ENCODE measurements around the gene SLC7A14. TPM values are rescaled to one million over a fixed set of nuclear protein-coding genes. Genes with fewer than 3 reads are reported as not detected.

Gene SLC7A14
- total and polyA plus RNA-seq, 2 donors (not counting 1 experiment from before 2014, with no cell fraction given), result not detected

- Histone ChIP-seq H3K4me1 (ENCODE audit: control insufficient read depth in 2 of 2, insufficient read depth in 2 of 2, low read length in 2 of 2) (no peaks in the 10 kb centered on the region), H3K9me3 (ENCODE audit: control extremely low read depth in 1 of 3, control insufficient read depth in 2 of 3, insufficient read depth in 1 of 3, low read length in 2 of 3) (no peaks in the 10 kb centered on the region), H3K79me2 (ENCODE audit: control insufficient read depth, insufficient read depth, low read length) (no peaks in the 10 kb centered on the region), H4K20me1 (ENCODE audit: control insufficient read depth, insufficient read depth, low read length, poor library complexity, severe bottlenecking) (no peaks in the 10 kb centered on the region), H3K27me3 (replicated peaks in 1 of 4; ENCODE audit: control extremely low read depth in 1 of 4, control insufficient read depth in 3 of 4, insufficient read depth in 4 of 4, low read length in 3 of 4) (peaks cover 0 to 3% (median 0%) of the 10 kb centered on the region in 4 experiments), H3K9ac (ENCODE audit: low read length) (no peak overlapping the region), H3K4me3 (ENCODE audit: control extremely low read depth in 1 of 5, extremely low read depth in 1 of 5, insufficient read depth in 1 of 5, low read depth in 2 of 5, low read length in 4 of 5) (no peak overlapping the region), H2AFZ (ENCODE audit: insufficient read depth, low read depth, low read length, poor library complexity, severe bottlenecking) (no peak overlapping the region), H3K36me3 (replicated peaks in 1 of 2; ENCODE audit: control extremely low read depth in 1 of 2, control insufficient read depth in 1 of 2, extremely low read depth in 1 of 2, insufficient read depth in 2 of 2, low read length in 1 of 2) (no peaks in the 10 kb centered on the region), H3K4me2 (replicated peaks; ENCODE audit: low read depth, low read length, poor library complexity, severe bottlenecking) (no peak overlapping the region), H3K27ac (ENCODE audit: low read length in 2 of 2) (no peak overlapping the region)
- no peaks in the 10 kb centered on the region for H3K4me1 Mint-ChIP-seq
- ChIA-PET POLR2A (no interaction called here), CTCF (no interaction called here)
- H3K27me3 Mint-ChIP-seq, result peaks cover 17% of the 10 kb centered on the region
- TF ChIP-seq EZH2 (IDR thresholded peaks at IDR 0.05; ENCODE audit: borderline replicate concordance, insufficient read depth, low read depth, low read length, poor library complexity, severe bottlenecking), result no peak
- TF ChIP-seq CTCF (IDR thresholded peaks at IDR 0.05), result no peak
- ATAC-seq (ENCODE audit: low read depth) (no peak), DNase-seq (no peak)
- WGBS (ENCODE audit: insufficient coverage), result 92% methylated on average over 3 of the region's 6 CpGs
- H3K4me3 Mint-ChIP-seq, result no peak overlapping the region
- no peaks in the 10 kb centered on the region for H3K9me3 Mint-ChIP-seq (ENCODE audit: insufficient read depth)
- H3K27ac Mint-ChIP-seq, result no peak overlapping the region
- intact Hi-C loops (cut with micrococcal nuclease), result no loop called here
Observed at GRCh38 chr3:170497207-170498095, 88.4 kb downstream of the SLC7A14 start.

- intact Hi-C loops (cut with micrococcal nuclease), result no loop called here
- CTCF ChIA-PET, result interaction anchor here (0.6 kb wide), 1 partner anchor 343 kb away, joined by 3 read pairs; no protein-coding TSS in a partner anchor
- H3K27me3 ChIP-seq (replicated peaks in 1 of 4; ENCODE audit: control extremely low read depth in 1 of 4, control insufficient read depth in 3 of 4, insufficient read depth in 4 of 4, low read length in 3 of 4), result peaks cover 0 to 3% (median 0%) of the 10 kb centered on the region in 4 experiments
Observed at GRCh38 chr3:170496868-170497140, 89.1 kb downstream of the SLC7A14 start.

More at GRCh38 chr3:170496868-170497140, 89.1 kb downstream of the SLC7A14 start:
- no peak for TF ChIP-seq CTCF (IDR thresholded peaks at IDR 0.05)
- TF ChIP-seq EZH2 (IDR thresholded peaks at IDR 0.05; ENCODE audit: borderline replicate concordance, insufficient read depth, low read depth, low read length, poor library complexity, severe bottlenecking), result no peak
- Histone ChIP-seq H2AFZ (ENCODE audit: insufficient read depth, low read depth, low read length, poor library complexity, severe bottlenecking) (no peak overlapping the region), H3K36me3 (replicated peaks in 1 of 2; ENCODE audit: control extremely low read depth in 1 of 2, control insufficient read depth in 1 of 2, extremely low read depth in 1 of 2, insufficient read depth in 2 of 2, low read length in 1 of 2) (no peaks in the 10 kb centered on the region), H3K27ac (ENCODE audit: low read length in 2 of 2) (no peak overlapping the region), H3K9me3 (ENCODE audit: control extremely low read depth in 1 of 3, control insufficient read depth in 2 of 3, insufficient read depth in 1 of 3, low read length in 2 of 3) (no peaks in the 10 kb centered on the region), H3K4me2 (replicated peaks; ENCODE audit: low read depth, low read length, poor library complexity, severe bottlenecking) (no peak overlapping the region), H4K20me1 (ENCODE audit: control insufficient read depth, insufficient read depth, low read length, poor library complexity, severe bottlenecking) (no peaks in the 10 kb centered on the region), H3K4me1 (ENCODE audit: control insufficient read depth in 2 of 2, insufficient read depth in 2 of 2, low read length in 2 of 2) (no peaks in the 10 kb centered on the region), H3K79me2 (ENCODE audit: control insufficient read depth, insufficient read depth, low read length) (no peaks in the 10 kb centered on the region), H3K9ac (ENCODE audit: low read length) (no peak overlapping the region), H3K4me3 (ENCODE audit: control extremely low read depth in 1 of 5, extremely low read depth in 1 of 5, insufficient read depth in 1 of 5, low read depth in 2 of 5, low read length in 4 of 5) (no peak overlapping the region)
- no peak for DNase-seq
- H3K27ac Mint-ChIP-seq, result no peak overlapping the region
- H3K9me3 Mint-ChIP-seq (ENCODE audit: insufficient read depth), result no peaks in the 10 kb centered on the region
- peaks cover 17% of the 10 kb centered on the region for H3K27me3 Mint-ChIP-seq
- POLR2A ChIA-PET, result no interaction called here
- ATAC-seq (ENCODE audit: low read depth), result no peak
- H3K4me1 Mint-ChIP-seq, result no peaks in the 10 kb centered on the region
- H3K4me3 Mint-ChIP-seq, result no peak overlapping the region
- WGBS (ENCODE audit: insufficient coverage), result 91% methylated on average over 3 of the region's 6 CpGs
